ENCODE results near the gene ZNF783. TPM values are rescaled to one million over a fixed set of nuclear protein-coding genes. Genes with fewer than 3 reads are reported as not detected.
"Not testable (repeated sequence)": the region's sequence is repeated elsewhere in the genome, so short reads cannot be mapped to it uniquely, and the experiment has no call there.

ZNF783 gene
- total RNA-seq, 1 experiment from 2014 or later = 15.8 TPM

DNA sequence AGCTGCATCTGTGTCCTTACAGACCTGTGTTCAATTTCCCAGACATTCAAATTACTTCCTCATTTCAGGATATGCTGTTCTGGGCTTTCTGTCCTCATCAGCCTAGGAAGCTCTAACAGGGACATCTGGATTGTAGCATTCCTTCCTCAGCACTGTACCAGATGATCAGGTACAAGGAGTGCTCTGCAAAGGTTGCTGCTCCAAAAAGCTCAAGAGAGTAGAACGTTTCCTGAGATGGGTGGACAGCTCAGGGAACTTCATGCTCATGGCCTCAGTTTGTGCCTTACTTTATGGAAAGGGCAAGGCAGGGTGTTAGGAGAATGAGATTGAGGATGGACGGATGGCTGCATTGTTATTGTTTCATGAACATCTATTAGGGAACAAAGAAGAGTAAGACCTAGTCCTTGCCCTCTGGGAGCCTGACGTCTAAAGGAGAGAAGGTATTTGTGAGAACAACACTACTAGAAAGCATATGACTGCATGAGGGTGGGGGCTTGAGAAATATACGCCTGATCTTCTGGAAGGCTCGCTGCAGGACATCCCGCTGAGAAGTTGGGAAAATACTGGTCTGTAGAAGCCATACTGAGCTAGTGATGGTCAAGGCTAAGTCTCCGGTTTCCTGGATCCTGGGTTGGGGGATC, 33.0 kb upstream of the ZNF783 start:
- POLR2A ChIA-PET (ENCODE audit: unreplicated experiment) = interaction anchor here (0.5 to 0.6 kb wide), 2 partner anchors 12 to 36 kb away, joined by 4 to 6 read pairs; no protein-coding TSS in a partner anchor
- BruUV-seq (replicated peaks) = TSS peak; percentile 9

DNA sequence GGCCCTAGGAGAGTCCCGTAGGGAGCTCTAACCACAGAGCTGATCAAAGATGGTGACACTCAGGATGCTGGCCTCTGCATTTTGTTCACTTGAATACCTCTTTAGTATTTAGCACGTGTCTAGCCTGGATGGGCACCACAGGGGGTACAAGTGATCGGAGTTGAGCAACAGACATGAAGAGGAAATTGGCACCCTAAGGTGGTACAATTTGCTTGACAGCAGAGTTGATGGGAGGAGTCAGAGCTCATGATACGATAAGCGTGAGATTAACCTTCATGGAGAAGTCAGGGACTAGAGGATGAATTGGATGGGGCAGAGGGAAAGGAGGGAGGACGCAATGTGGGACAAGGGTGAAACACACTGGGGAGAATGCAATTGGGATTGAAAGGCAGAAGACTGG, 32.5 kb upstream of the ZNF783 start:
- no TSS peak for BruUV-seq (replicated peaks)
- TF ChIP-seq EZH2 (IDR thresholded peaks at IDR 0.05; ENCODE audit: low read depth) = no peak
- no peak overlapping the region for H3K4me3 ChIP-seq
- intact Hi-C loops (cut with micrococcal nuclease; ENCODE audit: unreplicated experiment) = no loop called here
- no peaks in the 10 kb centered on the region for H3K79me2 ChIP-seq (ENCODE audit: low read depth)
- H2AFZ ChIP-seq = no peak overlapping the region
- DNase-seq = no peak
- ChIA-PET CTCF (interaction anchor here (0.7 kb wide), 1 partner anchor 38 kb away, joined by 3 read pairs; no protein-coding TSS in a partner anchor), POLR2A (ENCODE audit: unreplicated experiment) (interaction anchor here (0.5 to 0.6 kb wide), 2 partner anchors 13 to 36 kb away, joined by 4 to 6 read pairs; no protein-coding TSS in a partner anchor)
- no peaks in the 10 kb centered on the region for H3K27me3 ChIP-seq (ENCODE audit: insufficient read depth, low read depth)
- no peak overlapping the region for H3K27ac ChIP-seq
- no peaks in the 10 kb centered on the region for H3K36me3 ChIP-seq (ENCODE audit: low read depth)
- peaks cover 38% of the 10 kb centered on the region for H3K4me1 ChIP-seq (replicated peaks; ENCODE audit: insufficient read depth)
- H3F3A ChIP-seq (ENCODE audit: insufficient read depth, low read depth) = peaks cover 55% of the 10 kb centered on the region
- H3K4me2 ChIP-seq = no peak overlapping the region
- H3K9me3 ChIP-seq (ENCODE audit: insufficient read depth, low read depth) = no peaks in the 10 kb centered on the region
- no peaks in the 10 kb centered on the region for H3K9me2 ChIP-seq (ENCODE audit: insufficient read depth)
- no peaks in the 10 kb centered on the region for H4K20me1 ChIP-seq (ENCODE audit: insufficient read depth)

More for the DNA sequence above, 33.0 kb upstream of the ZNF783 start:
- intact Hi-C loops (cut with micrococcal nuclease; ENCODE audit: unreplicated experiment) = no loop called here
- no peaks in the 10 kb centered on the region for H3K9me3 ChIP-seq (ENCODE audit: insufficient read depth, low read depth)
- DNase-seq = no peak
- H3K4me3 ChIP-seq = no peak overlapping the region
- H3K4me2 ChIP-seq = no peak overlapping the region
- no peak overlapping the region for H2AFZ ChIP-seq
- peaks cover 32% of the 10 kb centered on the region for H3K4me1 ChIP-seq (replicated peaks; ENCODE audit: insufficient read depth)
- TF ChIP-seq, protein P1, sequence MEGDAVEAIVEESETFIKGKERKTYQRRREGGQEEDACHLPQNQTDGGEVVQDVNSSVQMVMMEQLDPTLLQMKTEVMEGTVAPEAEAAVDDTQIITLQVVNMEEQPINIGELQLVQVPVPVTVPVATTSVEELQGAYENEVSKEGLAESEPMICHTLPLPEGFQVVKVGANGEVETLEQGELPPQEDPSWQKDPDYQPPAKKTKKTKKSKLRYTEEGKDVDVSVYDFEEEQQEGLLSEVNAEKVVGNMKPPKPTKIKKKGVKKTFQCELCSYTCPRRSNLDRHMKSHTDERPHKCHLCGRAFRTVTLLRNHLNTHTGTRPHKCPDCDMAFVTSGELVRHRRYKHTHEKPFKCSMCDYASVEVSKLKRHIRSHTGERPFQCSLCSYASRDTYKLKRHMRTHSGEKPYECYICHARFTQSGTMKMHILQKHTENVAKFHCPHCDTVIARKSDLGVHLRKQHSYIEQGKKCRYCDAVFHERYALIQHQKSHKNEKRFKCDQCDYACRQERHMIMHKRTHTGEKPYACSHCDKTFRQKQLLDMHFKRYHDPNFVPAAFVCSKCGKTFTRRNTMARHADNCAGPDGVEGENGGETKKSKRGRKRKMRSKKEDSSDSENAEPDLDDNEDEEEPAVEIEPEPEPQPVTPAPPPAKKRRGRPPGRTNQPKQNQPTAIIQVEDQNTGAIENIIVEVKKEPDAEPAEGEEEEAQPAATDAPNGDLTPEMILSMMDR (conservative IDR thresholded peaks at IDR 0.05) = no peak
- TF ChIP-seq EZH2 (IDR thresholded peaks at IDR 0.05; ENCODE audit: low read depth) = no peak
- no peaks in the 10 kb centered on the region for H4K20me1 ChIP-seq (ENCODE audit: insufficient read depth)
- H3K27ac ChIP-seq = no peak overlapping the region
- CTCF ChIA-PET = interaction anchor here (0.7 kb wide), 1 partner anchor 39 kb away, joined by 3 read pairs; no protein-coding TSS in a partner anchor
- H3F3A ChIP-seq (ENCODE audit: insufficient read depth, low read depth) = peaks cover 49% of the 10 kb centered on the region
- no peaks in the 10 kb centered on the region for H3K27me3 ChIP-seq (ENCODE audit: insufficient read depth, low read depth)
- H3K79me2 ChIP-seq (ENCODE audit: low read depth) = no peaks in the 10 kb centered on the region
- H3K36me3 ChIP-seq (ENCODE audit: low read depth) = no peaks in the 10 kb centered on the region
- H3K9me2 ChIP-seq (ENCODE audit: insufficient read depth) = no peaks in the 10 kb centered on the region

DNA sequence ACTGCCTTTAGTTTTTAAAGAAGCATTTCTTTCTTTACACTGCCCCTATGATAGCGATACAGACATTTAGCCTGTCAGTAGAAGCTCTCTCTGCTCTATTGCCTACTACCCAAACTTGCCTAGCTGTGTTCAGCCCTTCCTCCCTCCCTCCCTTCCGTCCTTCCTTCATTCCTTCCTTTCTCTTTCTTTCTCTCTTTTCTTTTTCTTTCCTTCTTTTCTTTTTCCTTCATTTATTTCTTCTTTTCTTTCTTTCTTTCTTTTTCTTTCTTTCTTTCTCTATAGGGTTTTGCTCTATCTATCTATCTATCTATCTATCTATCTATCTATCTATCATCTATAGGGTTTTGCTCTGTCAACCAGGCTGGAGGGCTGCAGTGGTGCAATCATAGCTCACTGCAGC, 29.6 kb upstream of the ZNF783 start:
- H3F3A ChIP-seq (ENCODE audit: insufficient read depth, low read depth) = peaks cover 62% of the 10 kb centered on the region
- H3K4me3 ChIP-seq = no peak overlapping the region
- no peaks in the 10 kb centered on the region for H3K79me2 ChIP-seq (ENCODE audit: low read depth)
- H3K9me3 ChIP-seq (ENCODE audit: insufficient read depth, low read depth) = no peaks in the 10 kb centered on the region
- no peak for DNase-seq
- intact Hi-C loops (cut with micrococcal nuclease; ENCODE audit: unreplicated experiment) = no loop called here
- no TSS peak for BruUV-seq (replicated peaks)
- H3K36me3 ChIP-seq (ENCODE audit: low read depth) = no peaks in the 10 kb centered on the region
- H4K20me1 ChIP-seq (ENCODE audit: insufficient read depth) = no peaks in the 10 kb centered on the region
- H2AFZ ChIP-seq = no peak overlapping the region
- ChIA-PET CTCF (interaction anchor here (0.6 kb wide), 1 partner anchor 174 kb away, joined by 4 read pairs; no protein-coding TSS in a partner anchor), POLR2A (ENCODE audit: unreplicated experiment) (interaction anchor here (0.6 to 0.7 kb wide), 2 partner anchors 42 to 106 kb away, joined by 5 to 9 read pairs; no protein-coding TSS in a partner anchor)
- H3K27ac ChIP-seq = peak overlapping the region; percentile 93
- H3K4me2 ChIP-seq = peak overlapping the region; percentile 77
- no peaks in the 10 kb centered on the region for H3K9me2 ChIP-seq (ENCODE audit: insufficient read depth)
- no peak for TF ChIP-seq EZH2 (IDR thresholded peaks at IDR 0.05; ENCODE audit: low read depth)
- TF ChIP-seq, protein P1 (conservative IDR thresholded peaks at IDR 0.05) = no peak
- peaks cover 53% of the 10 kb centered on the region for H3K4me1 ChIP-seq (replicated peaks; ENCODE audit: insufficient read depth)
- H3K27me3 ChIP-seq (ENCODE audit: insufficient read depth, low read depth) = no peaks in the 10 kb centered on the region

DNA sequence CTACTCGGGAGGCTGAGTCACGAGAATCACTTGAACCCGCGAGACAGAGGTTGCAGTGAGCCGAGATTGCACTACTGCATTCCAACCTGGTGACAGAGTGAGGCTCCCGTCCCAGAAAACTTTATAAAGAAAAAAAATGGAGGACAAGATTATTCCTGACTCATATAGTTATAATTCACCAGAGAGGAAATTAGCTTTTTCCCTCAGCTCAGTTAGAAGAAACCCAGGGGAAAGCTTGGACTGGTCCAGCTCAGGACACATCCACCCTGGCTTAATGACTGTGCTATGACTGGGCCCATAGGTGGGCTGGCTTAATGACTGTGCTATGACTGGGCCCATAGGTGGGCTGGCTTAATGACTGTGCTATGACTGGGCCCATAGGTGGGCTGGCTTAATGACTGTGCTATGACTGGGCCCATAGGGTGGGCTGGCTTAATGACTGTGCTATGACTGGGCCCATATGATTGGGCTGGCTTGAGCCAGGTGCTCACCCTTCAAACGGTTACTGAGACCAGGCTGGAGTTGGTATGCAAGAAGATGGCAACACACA, 28.3 kb upstream of the ZNF783 start:
- peak overlapping the region; percentile 77 for H3K4me2 ChIP-seq
- peak; percentile 76 to 91 for DNase-seq

More for the DNA sequence above, 28.3 kb upstream of the ZNF783 start:
- intact Hi-C loops (cut with micrococcal nuclease; ENCODE audit: unreplicated experiment) = loop anchor here (1.0 kb wide), 1 partner anchor 88 kb away; no protein-coding TSS in a partner anchor
- Histone ChIP-seq H3F3A (ENCODE audit: insufficient read depth, low read depth) (peaks cover 62% of the 10 kb centered on the region), H3K4me1 (replicated peaks; ENCODE audit: insufficient read depth) (peaks cover 65% of the 10 kb centered on the region), H3K4me3 (peak overlapping the region; percentile 27; the same call in 1 of the 2 replicates), H3K27ac (peak overlapping the region; percentile 93), H2AFZ (peak overlapping the region; percentile 66)
- H3K36me3 ChIP-seq (ENCODE audit: low read depth); H4K20me1 ChIP-seq (ENCODE audit: insufficient read depth); BruUV-seq (replicated peaks); H3K9me2 ChIP-seq (ENCODE audit: insufficient read depth); H3K27me3 ChIP-seq (ENCODE audit: insufficient read depth, low read depth); H3K79me2 ChIP-seq (ENCODE audit: low read depth); H3K9me3 ChIP-seq (ENCODE audit: insufficient read depth, low read depth): not testable (repeated sequence)
- POLR2A ChIA-PET (ENCODE audit: unreplicated experiment) = interaction anchor here (0.5 to 0.7 kb wide), 3 partner anchors 20 to 514 kb away, joined by 3 to 6 read pairs (median 4); no protein-coding TSS in a partner anchor
- CTCF ChIA-PET = interaction anchor here (0.5 to 1.2 kb wide), 4 partner anchors 85 to 228 kb away, joined by 3 to 6 read pairs (median 4); no protein-coding TSS in a partner anchor

Measured in PC-9 (cell line).